Activated naive CD8-positive, alpha-beta T cell treated with anti-CD3 and anti-CD28 coated beads, Interleukin-2, amount 50 U/mL, for 16 hours (primary cell): ENCODE results near the gene GALNT17.
"Not testable (repeated sequence)": the region's sequence is repeated elsewhere in the genome, so short reads cannot be mapped to it uniquely, and the experiment has no call there.

Experiments used
- DNase-seq: peaks from one replicate; pipeline ENCODE4 v3.0.0-alpha.2; 2020; ENCODE audit warnings: low read depth, low spot score

GALNT17 gene

GRCh38 chr7:71165708-71166107 is 33.8 kb downstream of the GALNT17 start:
- DNase-seq: no peak

- DNase-seq: no peak
Observed at GRCh38 chr7:71171476-71171875, 39.5 kb downstream of the GALNT17 start.

GRCh38 chr7:71173955-71174354 is 42.0 kb downstream of the GALNT17 start:
- no peak for DNase-seq

GRCh38 chr7:71182438-71182935 is 50.5 kb downstream of the GALNT17 start:
- DNase-seq: no peak

GRCh38 chr7:71184136-71184535 is 52.2 kb downstream of the GALNT17 start:
- DNase-seq: no peak

- DNase-seq: no peak
Observed at GRCh38 chr7:71184609-71185008, 52.7 kb downstream of the GALNT17 start.

- no peak for DNase-seq
Observed at GRCh38 chr7:71186535-71187057, 54.7 kb downstream of the GALNT17 start.

GRCh38 chr7:71191771-71192170 is 59.8 kb downstream of the GALNT17 start:
- no peak for DNase-seq

GRCh38 chr7:71193099-71193810 is 61.3 kb downstream of the GALNT17 start:
- DNase-seq: no peak

GRCh38 chr7:71198391-71198790 is 66.4 kb downstream of the GALNT17 start:
- no peak for DNase-seq

- DNase-seq: no peak
Observed at GRCh38 chr7:71198887-71199286, 66.9 kb downstream of the GALNT17 start.

GRCh38 chr7:71206184-71206583 is 74.2 kb downstream of the GALNT17 start:
- DNase-seq: no peak

GRCh38 chr7:71208881-71209280 is 76.9 kb downstream of the GALNT17 start:
- no peak for DNase-seq

- not testable (repeated sequence) for DNase-seq
Observed at GRCh38 chr7:71209484-71209883, 77.5 kb downstream of the GALNT17 start.

GRCh38 chr7:71210220-71210619 is 78.3 kb downstream of the GALNT17 start:
- DNase-seq: no peak

GRCh38 chr7:71212433-71212832 is 80.5 kb downstream of the GALNT17 start:
- DNase-seq: not testable (repeated sequence)

GRCh38 chr7:71216211-71216610 is 84.3 kb downstream of the GALNT17 start:
- no peak for DNase-seq

- no peak for DNase-seq
Observed at GRCh38 chr7:71220210-71220695, 88.3 kb downstream of the GALNT17 start.

GRCh38 chr7:71221049-71221448 is 89.1 kb downstream of the GALNT17 start:
- DNase-seq: no peak

- DNase-seq: no peak
Observed at GRCh38 chr7:71221549-71221948, 89.6 kb downstream of the GALNT17 start.

- no peak for DNase-seq
Observed at GRCh38 chr7:71227126-71227525, 95.2 kb downstream of the GALNT17 start.

- DNase-seq: no peak
Observed at GRCh38 chr7:71229148-71229547, 97.2 kb downstream of the GALNT17 start.

- DNase-seq: no peak
Observed at GRCh38 chr7:71229699-71230098, 97.8 kb downstream of the GALNT17 start.
